Effector memory CD8-positive, alpha-beta T cell (primary cell): Measurements from ENCODE around the gene LRFN5.

Source experiments
- ATAC-seq: fragments of 150-1000 bp; cut with Tn5 transposase; replicated peaks from 2 replicates; pipeline ENCODE4 v1.10.0; 2021; ENCODE audit warnings: mild to moderate bottlenecking, moderate library complexity
- DNase-seq, 3 experiments: peaks; one replicate each; pipeline ENCODE4 v3.0.0; 2021
- H3K27ac Mint-ChIP-seq, 2 donors: one replicate each; pipeline ENCODE4 v1.8.0; 2022; ENCODE audit warnings: mild to moderate bottlenecking in 2 of 2, mixed read lengths in 2 of 2, moderate library complexity in 2 of 2
- H3K27me3 Mint-ChIP-seq, 2 donors: one replicate each; pipeline ENCODE4 v1.8.0; 2022; ENCODE audit warnings: mixed read lengths in 2 of 2
- H3K36me3 Mint-ChIP-seq: one replicate; pipeline ENCODE4 v1.8.0; 2022; ENCODE audit warnings: mild to moderate bottlenecking, moderate library complexity, mixed read lengths; ENCODE audit not compliant: insufficient read depth
- H3K4me1 Mint-ChIP-seq, 2 donors: one replicate each; pipeline ENCODE4 v1.8.0; 2022; ENCODE audit warnings: low read depth in 2 of 2, mixed read lengths in 2 of 2
- H3K4me3 Mint-ChIP-seq, 2 donors: one replicate each; pipeline ENCODE4 v1.8.0; 2022; ENCODE audit warnings: mild to moderate bottlenecking in 2 of 2, mixed read lengths in 2 of 2, moderate library complexity in 2 of 2
- H3K9me3 Mint-ChIP-seq, 2 donors: one replicate each; pipeline ENCODE4 v1.8.0; 2022; ENCODE audit warnings: mixed read lengths in 2 of 2

LRFN5 gene

DNA sequence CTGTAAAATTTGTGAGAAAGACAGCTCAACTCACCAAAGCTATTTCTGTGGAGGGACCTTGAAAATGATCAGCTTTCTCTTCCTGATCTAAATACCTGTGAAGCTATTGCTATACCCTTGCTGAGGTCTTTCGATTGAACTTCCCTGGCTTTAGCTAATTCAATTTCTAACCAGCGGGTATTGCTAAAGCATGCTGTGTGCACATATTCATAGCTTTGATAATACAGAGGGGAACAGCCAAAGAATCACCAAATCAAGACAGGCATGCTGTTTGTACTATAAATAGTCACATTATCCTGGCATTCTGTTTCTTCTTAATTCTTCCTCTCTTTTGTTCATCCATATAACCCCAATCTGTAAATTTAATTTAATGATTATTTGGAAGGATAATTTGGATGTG is 233.0 kb downstream of the LRFN5 start:
- DNase-seq: no peak
- Mint-ChIP-seq H3K27ac (no peak overlapping the region), H3K4me1 (no peaks in the 10 kb centered on the region), H3K36me3 (no peaks in the 10 kb centered on the region), H3K9me3 (peaks cover 0 to 4% of the 10 kb centered on the region in 2 donors), H3K4me3 (no peak overlapping the region), H3K27me3 (no peaks in the 10 kb centered on the region)
- ATAC-seq: no peak

DNA sequence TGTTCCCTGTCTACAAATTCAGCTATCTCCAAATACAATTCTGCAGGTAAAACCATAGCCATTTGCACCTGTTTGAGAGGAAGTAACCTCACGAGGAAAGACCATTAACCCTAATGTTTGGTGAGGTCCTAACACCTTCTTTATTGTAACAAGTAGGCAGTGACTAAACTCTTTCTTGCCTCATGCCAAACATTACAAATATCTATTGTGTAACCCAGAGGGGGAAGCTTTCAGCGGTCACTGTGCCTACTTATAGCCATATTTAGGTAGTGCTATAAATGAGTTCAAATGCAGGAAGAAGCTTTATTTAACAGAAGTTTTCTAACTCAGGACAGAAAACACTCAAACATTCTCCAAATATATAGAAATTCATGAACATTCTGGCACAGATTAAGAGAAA is 252.7 kb downstream of the LRFN5 start:
- ATAC-seq: no peak
- Mint-ChIP-seq H3K9me3 (peaks cover 0 to 7% of the 10 kb centered on the region in 2 donors), H3K4me1 (no peaks in the 10 kb centered on the region), H3K4me3 (no peak overlapping the region), H3K36me3 (no peaks in the 10 kb centered on the region), H3K27ac (no peak overlapping the region), H3K27me3 (no peaks in the 10 kb centered on the region)
- no peak for DNase-seq

DNA sequence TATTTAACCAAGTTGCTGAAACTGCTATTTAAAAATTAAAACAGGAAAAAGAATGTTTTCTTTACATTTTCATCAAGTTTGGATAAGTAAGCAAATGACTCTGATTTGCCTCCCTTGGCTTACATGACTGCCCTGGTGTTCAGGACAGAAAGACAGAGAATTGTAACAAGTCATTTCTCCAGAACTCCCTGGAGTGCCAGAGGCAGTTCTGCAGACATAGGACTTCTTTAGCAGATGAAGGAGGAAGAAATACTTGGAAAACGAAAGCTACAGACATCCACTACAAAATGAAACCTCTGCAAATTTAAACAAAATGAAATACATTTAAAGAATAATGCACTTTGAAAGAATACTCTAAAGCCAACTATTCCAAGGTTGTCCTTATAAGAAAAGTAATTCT is 253.9 kb downstream of the LRFN5 start:
- no peak overlapping the region for H3K27ac Mint-ChIP-seq
- H3K27me3 Mint-ChIP-seq: no peaks in the 10 kb centered on the region
- peaks cover 0 to 10% of the 10 kb centered on the region in 2 donors for H3K9me3 Mint-ChIP-seq
- no peak overlapping the region for H3K4me3 Mint-ChIP-seq
- DNase-seq (no peak), ATAC-seq (no peak)
- H3K36me3 Mint-ChIP-seq: no peaks in the 10 kb centered on the region
- H3K4me1 Mint-ChIP-seq: no peaks in the 10 kb centered on the region

GRCh38 chr14:41865894-41866293 is 259.2 kb downstream of the LRFN5 start:
- Mint-ChIP-seq H3K4me3 (no peak overlapping the region), H3K27ac (no peak overlapping the region), H3K9me3 (peaks cover 0 to 9% of the 10 kb centered on the region in 2 donors), H3K27me3 (no peaks in the 10 kb centered on the region), H3K4me1 (no peaks in the 10 kb centered on the region), H3K36me3 (no peaks in the 10 kb centered on the region)
- no peak for DNase-seq
- ATAC-seq: no peak

DNA sequence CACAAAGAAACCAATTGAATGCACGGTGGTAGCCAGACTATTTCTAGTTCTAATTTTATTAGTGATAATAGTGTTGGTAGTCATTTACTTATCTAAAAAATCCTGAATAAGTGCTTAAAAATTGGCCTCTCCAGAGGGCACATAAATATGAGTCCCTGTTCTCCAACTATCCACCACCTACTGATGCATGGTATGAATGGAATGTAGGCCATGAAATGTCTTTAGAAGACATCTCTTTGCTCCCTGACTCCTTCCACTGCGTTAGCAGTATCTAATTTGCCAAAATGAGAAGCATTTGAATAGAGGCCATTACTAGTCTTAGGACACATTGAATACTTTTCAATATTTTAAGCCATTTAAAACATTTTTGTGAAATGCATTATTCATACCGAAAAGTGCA is 261.7 kb downstream of the LRFN5 start:
- H3K4me3 Mint-ChIP-seq: no peak overlapping the region
- H3K4me1 Mint-ChIP-seq: no peaks in the 10 kb centered on the region
- ATAC-seq: no peak
- H3K27me3 Mint-ChIP-seq: no peaks in the 10 kb centered on the region
- no peaks in the 10 kb centered on the region for H3K36me3 Mint-ChIP-seq
- no peak for DNase-seq
- peaks cover 0 to 9% of the 10 kb centered on the region in 2 donors for H3K9me3 Mint-ChIP-seq
- H3K27ac Mint-ChIP-seq: no peak overlapping the region

- no peak overlapping the region for H3K4me3 Mint-ChIP-seq
- H3K4me1 Mint-ChIP-seq: no peaks in the 10 kb centered on the region
- no peaks in the 10 kb centered on the region for H3K36me3 Mint-ChIP-seq
- H3K9me3 Mint-ChIP-seq: peaks cover 0 to 2% of the 10 kb centered on the region in 2 donors
- no peak overlapping the region for H3K27ac Mint-ChIP-seq
- DNase-seq (no peak), ATAC-seq (no peak)
- no peaks in the 10 kb centered on the region for H3K27me3 Mint-ChIP-seq
These were observed 266.4 kb downstream of the LRFN5 start for GRCh38 chr14:41872931-41873685.

- no peak overlapping the region for H3K4me3 Mint-ChIP-seq
- H3K9me3 Mint-ChIP-seq: peaks cover 0 to 2% of the 10 kb centered on the region in 2 donors
- H3K4me1 Mint-ChIP-seq: no peaks in the 10 kb centered on the region
- no peak overlapping the region for H3K27ac Mint-ChIP-seq
- H3K36me3 Mint-ChIP-seq: no peaks in the 10 kb centered on the region
- no peaks in the 10 kb centered on the region for H3K27me3 Mint-ChIP-seq
- no peak for DNase-seq
- ATAC-seq: no peak
These were observed 267.1 kb downstream of the LRFN5 start for GRCh38 chr14:41873686-41874317.

DNA sequence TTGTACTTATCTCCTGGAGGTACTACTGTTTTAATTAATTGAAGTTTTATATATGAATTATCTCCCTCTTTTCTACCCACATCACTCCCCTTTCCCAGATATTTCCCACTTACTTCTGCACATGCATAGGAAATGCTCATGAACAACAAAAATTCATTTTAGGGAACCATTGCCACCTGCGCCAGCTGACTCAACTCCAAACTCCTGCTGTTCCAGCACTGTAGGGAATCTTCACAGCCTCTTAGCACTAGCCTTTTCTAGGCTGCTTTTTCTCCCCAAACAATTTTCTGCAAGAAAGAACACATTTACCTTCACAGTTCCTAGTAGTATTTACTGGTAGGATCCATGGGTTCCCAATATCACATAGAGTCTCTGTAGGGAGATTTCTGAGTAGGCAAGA is 268.4 kb downstream of the LRFN5 start:
- no peak overlapping the region for H3K4me3 Mint-ChIP-seq
- DNase-seq (no peak), ATAC-seq (no peak)
- no peaks in the 10 kb centered on the region for H3K27me3 Mint-ChIP-seq
- H3K4me1 Mint-ChIP-seq: no peaks in the 10 kb centered on the region
- no peak overlapping the region for H3K27ac Mint-ChIP-seq
- H3K36me3 Mint-ChIP-seq: no peaks in the 10 kb centered on the region
- H3K9me3 Mint-ChIP-seq: peaks cover 0 to 2% of the 10 kb centered on the region in 2 donors

DNA sequence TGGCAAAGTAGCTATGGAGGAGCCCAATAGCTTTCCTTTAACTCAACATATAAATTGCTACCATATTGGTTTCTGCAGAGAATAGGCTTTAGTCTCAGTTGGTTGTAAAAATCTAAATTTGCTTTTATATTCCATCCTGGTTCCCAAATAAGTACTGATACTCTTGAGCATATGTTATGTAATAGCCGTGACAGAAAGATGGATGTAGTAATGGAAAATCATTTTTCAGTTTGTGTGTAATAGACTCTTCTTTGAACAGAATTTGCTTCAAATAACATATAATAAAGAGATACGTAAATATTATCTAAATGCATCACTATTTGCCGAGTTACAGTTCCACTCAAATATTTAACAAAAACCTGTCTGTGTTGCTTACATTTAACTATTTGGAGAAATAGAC is 271.6 kb downstream of the LRFN5 start:
- Mint-ChIP-seq H3K4me1 (no peaks in the 10 kb centered on the region), H3K27ac (no peak overlapping the region), H3K36me3 (peaks cover 4% of the 10 kb centered on the region), H3K4me3 (no peak overlapping the region), H3K9me3 (peaks cover 0 to 5% of the 10 kb centered on the region in 2 donors), H3K27me3 (no peaks in the 10 kb centered on the region)
- DNase-seq (no peak), ATAC-seq (no peak)

GRCh38 chr14:41891624-41892023 is 284.9 kb downstream of the LRFN5 start:
- no peak overlapping the region for H3K27ac Mint-ChIP-seq
- H3K4me3 Mint-ChIP-seq: no peak overlapping the region
- H3K27me3 Mint-ChIP-seq: no peaks in the 10 kb centered on the region
- peaks cover 0 to 2% of the 10 kb centered on the region in 2 donors for H3K9me3 Mint-ChIP-seq
- no peaks in the 10 kb centered on the region for H3K36me3 Mint-ChIP-seq
- no peaks in the 10 kb centered on the region for H3K4me1 Mint-ChIP-seq
- ATAC-seq: no peak
- no peak for DNase-seq

- no peak for DNase-seq
These were observed 292.7 kb downstream of the LRFN5 start for GRCh38 chr14:41899416-41899815.

DNA sequence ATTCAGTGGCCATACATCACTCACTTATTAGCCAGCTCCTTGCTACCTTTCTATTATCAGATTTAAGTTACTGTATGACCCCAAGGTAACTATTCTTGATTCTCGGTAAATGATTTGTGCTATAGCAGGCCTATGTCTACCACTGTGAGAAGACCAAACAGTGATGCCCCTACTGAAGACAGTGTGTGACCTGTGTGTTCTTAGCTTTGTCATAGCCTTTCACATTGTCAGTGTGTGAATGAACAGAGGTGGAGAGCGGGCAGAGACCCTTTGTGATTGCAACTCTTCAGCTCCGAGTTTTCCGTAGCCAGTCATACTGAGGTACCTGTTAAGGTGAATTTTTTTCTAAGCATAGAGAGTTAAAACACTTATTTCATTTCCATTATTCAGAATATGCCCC is 294.0 kb downstream of the LRFN5 start:
- Mint-ChIP-seq H3K4me1 (no peaks in the 10 kb centered on the region), H3K36me3 (no peaks in the 10 kb centered on the region), H3K4me3 (no peak overlapping the region), H3K27ac (no peak overlapping the region), H3K9me3 (no peaks in the 10 kb centered on the region), H3K27me3 (no peaks in the 10 kb centered on the region)
- no peak for DNase-seq
- ATAC-seq: no peak

More at GRCh38 chr14:41899416-41899815, 292.7 kb downstream of the LRFN5 start:
- Mint-ChIP-seq H3K36me3 (no peaks in the 10 kb centered on the region), H3K27ac (no peak overlapping the region), H3K27me3 (no peaks in the 10 kb centered on the region), H3K4me3 (no peak overlapping the region), H3K4me1 (no peaks in the 10 kb centered on the region), H3K9me3 (no peaks in the 10 kb centered on the region)
- no peak for ATAC-seq

DNA sequence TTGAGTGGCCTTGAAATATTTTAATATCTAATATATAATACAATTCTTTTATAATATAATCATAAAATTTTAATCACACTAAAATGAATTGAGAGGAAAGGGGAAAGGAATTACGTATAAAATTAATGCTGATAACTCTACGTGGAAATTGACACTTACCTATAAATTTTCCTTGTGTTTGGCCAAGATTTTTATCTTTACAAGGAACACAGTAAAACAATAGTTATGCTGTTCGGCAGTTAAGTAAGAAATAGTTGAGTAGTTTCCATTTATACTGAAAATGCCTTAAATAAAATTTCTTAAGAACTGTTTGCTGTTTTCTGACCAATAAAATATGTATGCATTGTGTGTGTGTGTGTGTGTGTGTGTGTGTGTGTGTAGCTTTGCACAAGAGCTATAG is 294.4 kb downstream of the LRFN5 start:
- ATAC-seq: no peak
- no peak for DNase-seq
- H3K4me3 Mint-ChIP-seq: no peak overlapping the region
- H3K4me1 Mint-ChIP-seq: no peaks in the 10 kb centered on the region
- no peaks in the 10 kb centered on the region for H3K9me3 Mint-ChIP-seq
- H3K27ac Mint-ChIP-seq: no peak overlapping the region
- no peaks in the 10 kb centered on the region for H3K36me3 Mint-ChIP-seq
- H3K27me3 Mint-ChIP-seq: no peaks in the 10 kb centered on the region

- ATAC-seq (no peak), DNase-seq (no peak)
- peaks cover 5 to 7% of the 10 kb centered on the region in 2 donors for H3K9me3 Mint-ChIP-seq
- H3K27me3 Mint-ChIP-seq: no peaks in the 10 kb centered on the region
- no peaks in the 10 kb centered on the region for H3K4me1 Mint-ChIP-seq
- no peak overlapping the region for H3K27ac Mint-ChIP-seq
- no peaks in the 10 kb centered on the region for H3K36me3 Mint-ChIP-seq
- no peak overlapping the region for H3K4me3 Mint-ChIP-seq
These were observed 298.8 kb downstream of the LRFN5 start for GRCh38 chr14:41905394-41905964.
